Fibroblast of lung (primary cell): ENCODE data around the gene PSPC1. TPM values are rescaled to one million over a fixed set of nuclear protein-coding genes. Genes with fewer than 3 reads are reported as not detected.
"Not testable (repeated sequence)": the region's sequence is repeated elsewhere in the genome, so short reads cannot be mapped to it uniquely, and the experiment has no call there.

Source experiments
- DNase-seq, 2 donors: peaks; one replicate each; pipeline versions ENCODE4 v3.0.0 to v3.0.0-alpha.2; 2010; ENCODE audit warnings: low read depth in 2 of 2
- H2AFZ ChIP-seq: 2 replicates; pipeline ENCODE4 v1.5.1; 2012; ENCODE audit warnings: low read length, control low read depth, inconsistent platforms
- H3K27ac ChIP-seq: 2 replicates; pipeline ENCODE4 v1.5.1; 2011; ENCODE audit warnings: low read length, control low read depth; ENCODE audit not compliant: insufficient read depth
- H3K27me3 ChIP-seq: 2 replicates; pipeline ENCODE4 v1.5.1; 2011; ENCODE audit warnings: mild to moderate bottlenecking, low read length; ENCODE audit not compliant: control insufficient read depth, insufficient read depth
- H3K36me3 ChIP-seq: 2 replicates; pipeline ENCODE4 v1.5.1; 2011; ENCODE audit warnings: low read length; ENCODE audit not compliant: control insufficient read depth, insufficient read depth
- H3K4me1 ChIP-seq: 2 replicates; pipeline ENCODE4 v1.5.1; 2011; ENCODE audit warnings: low read length; ENCODE audit not compliant: control insufficient read depth, insufficient read depth; ENCODE audit errors: extremely low read depth
- H3K4me2 ChIP-seq: 2 replicates; pipeline ENCODE4 v1.5.1; 2011; ENCODE audit warnings: low read length, control low read depth; ENCODE audit not compliant: insufficient read depth; ENCODE audit errors: extremely low read depth
- H3K4me3 ChIP-seq, 4 experiments: fragments of 200-600 bp in 1 of 4; sonication (generic) in 1 of 4; replicated peaks in 1 of 4; 2 replicates each; pipeline ENCODE4 v1.5.1; 2011 to 2016; ENCODE audit warnings: low read length in 4 of 4, low read depth in 3 of 4, mild to moderate bottlenecking in 3 of 4, control low read depth in 2 of 4, inconsistent platforms in 1 of 4, mixed read lengths in 1 of 4; ENCODE audit not compliant: insufficient read depth in 1 of 4; ENCODE audit errors: control extremely low read depth in 1 of 4
- H3K79me2 ChIP-seq: 2 replicates; pipeline ENCODE4 v1.5.1; 2012; ENCODE audit warnings: mild to moderate bottlenecking, low read length, inconsistent platforms; ENCODE audit not compliant: control insufficient read depth, insufficient read depth
- H3K9ac ChIP-seq: 2 replicates; pipeline ENCODE4 v1.5.1; 2011; ENCODE audit warnings: mild to moderate bottlenecking, low read length, control low read depth; ENCODE audit not compliant: insufficient read depth
- H3K9me3 ChIP-seq: 2 replicates; pipeline ENCODE4 v1.5.1; 2012; ENCODE audit warnings: low read depth, low read length; ENCODE audit not compliant: control insufficient read depth, insufficient read depth
- H4K20me1 ChIP-seq: 2 replicates; pipeline ENCODE4 v1.5.1; 2011; ENCODE audit warnings: low read length; ENCODE audit not compliant: control insufficient read depth, insufficient read depth; ENCODE audit errors: extremely low read depth
- EZH2 ChIP-seq: IDR thresholded peaks from 2 replicates; pipeline ENCODE4 v1.5.1; 2012; ENCODE audit warnings: low read length, control low read depth, mild to moderate bottlenecking; ENCODE audit errors: missing control alignments
- polyA minus RNA-seq: library from RNA; depleted of rRNA, polyadenylated mRNA; stranded (reverse); fragments of >200 nt; gene quantifications from 2 replicates; pipeline ENCODE4 v1.2.3, GENCODE V29; 2011; ENCODE audit warnings: low replicate concordance
- polyA plus RNA-seq, 2 donors: library from polyadenylated mRNA; depleted of rRNA in 1 of 2; stranded (reverse) in 1 of 2; unstranded in 1 of 2; fragments of >200 nt; gene quantifications; 2 replicates each; pipeline ENCODE4 v1.2.1, GENCODE V29; 2011 to 2012; ENCODE audit warnings: missing spikeins in 1 of 2
- total RNA-seq: library from RNA; depleted of rRNA; stranded (reverse); fragments of >200 nt; gene quantifications from 2 replicates; pipeline ENCODE4 v1.2.1, GENCODE V29; 2014
- TF ChIP-seq, protein P1 (sequence below), 2 donors: IDR thresholded peaks in 1 of 2; conservative IDR thresholded peaks in 1 of 2; 1 replicate in 1 of 2; 2 replicates in 1 of 2; pipeline ENCODE4 v1.5.1; 2011 to 2012; ENCODE audit warnings: low read length in 2 of 2, control low read depth in 1 of 2, inconsistent platforms in 1 of 2, low read depth in 1 of 2, mild to moderate bottlenecking in 1 of 2

PSPC1 gene
- total RNA-seq (52.8 and 56.2 TPM in 2 replicates), polyA plus RNA-seq (47.2 and 52.8 TPM in 2 replicates), polyA minus RNA-seq (7.5 and 34.1 TPM in 2 replicates)
- polyA plus RNA-seq (2012) = 39.3 and 51.6 TPM in 2 replicates

DNA sequence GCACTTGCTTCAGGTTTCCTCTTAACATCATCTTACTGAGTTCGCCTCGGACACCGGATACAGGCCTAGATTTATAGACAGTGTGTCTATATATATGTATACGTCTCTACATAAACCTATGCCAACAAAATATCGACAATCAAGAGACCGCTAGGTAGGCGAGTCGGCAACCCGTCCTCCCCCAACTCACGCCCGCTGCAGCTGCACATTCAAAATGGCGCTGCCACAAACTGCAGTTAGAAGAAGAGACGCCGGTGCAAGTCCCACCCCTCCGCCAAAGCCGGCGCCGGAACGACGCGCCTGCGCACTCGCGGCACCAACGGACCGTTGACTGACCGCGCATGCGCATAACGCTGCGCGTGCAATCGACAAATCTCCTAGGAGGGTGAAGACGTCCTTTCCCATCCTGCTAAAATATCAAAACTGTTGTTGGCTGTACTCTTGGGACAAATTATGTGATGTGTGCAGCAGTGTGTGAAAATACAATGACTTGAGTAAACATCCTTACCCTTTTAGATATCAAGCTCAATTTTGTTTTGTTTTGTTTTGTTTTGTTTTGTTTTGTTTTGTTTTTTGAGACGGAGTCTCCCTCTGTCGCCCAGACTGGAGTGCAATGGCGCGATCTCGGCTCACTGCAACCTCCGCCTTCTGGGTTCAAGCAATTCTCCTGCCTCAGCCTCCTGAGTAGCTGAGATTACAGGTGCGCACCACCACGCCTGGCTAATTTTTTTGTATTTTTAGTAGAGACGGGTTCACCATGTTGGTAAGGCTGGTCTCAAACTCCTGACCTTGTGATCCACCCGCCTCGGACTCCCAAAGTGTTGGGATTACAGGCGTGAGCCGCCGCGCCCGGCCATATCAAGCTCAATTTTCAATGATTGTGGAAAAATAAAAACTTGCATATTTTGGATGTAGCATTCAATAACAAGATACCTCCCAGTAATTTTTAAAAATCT, at the start of gene PSPC1:
PSPC1 (minus strand) TSS at position 219 of the 956 bp plus-strand sequence; CDS start at position 31, 188 bp downstream.
- H3K36me3 ChIP-seq = not testable (repeated sequence)
- H3K79me2 ChIP-seq = peaks cover 21% of the 10 kb centered on the region

GRCh38 chr13:19822673-19823072, 39.9 kb upstream of the PSPC1 start:
- Histone ChIP-seq H3K27ac (no peak overlapping the region), H3K27me3 (no peaks in the 10 kb centered on the region), H3K36me3 (peaks cover 5% of the 10 kb centered on the region), H3K4me1 (no peaks in the 10 kb centered on the region), H2AFZ (no peak overlapping the region), H4K20me1 (no peaks in the 10 kb centered on the region), H3K4me2 (no peak overlapping the region), H3K79me2 (no peaks in the 10 kb centered on the region), H3K4me3 (no peak overlapping the region), H3K9me3 (no peaks in the 10 kb centered on the region), H3K9ac (no peak overlapping the region)
- DNase-seq = no peak
- no peak for TF ChIP-seq EZH2
- TF ChIP-seq, protein P1, sequence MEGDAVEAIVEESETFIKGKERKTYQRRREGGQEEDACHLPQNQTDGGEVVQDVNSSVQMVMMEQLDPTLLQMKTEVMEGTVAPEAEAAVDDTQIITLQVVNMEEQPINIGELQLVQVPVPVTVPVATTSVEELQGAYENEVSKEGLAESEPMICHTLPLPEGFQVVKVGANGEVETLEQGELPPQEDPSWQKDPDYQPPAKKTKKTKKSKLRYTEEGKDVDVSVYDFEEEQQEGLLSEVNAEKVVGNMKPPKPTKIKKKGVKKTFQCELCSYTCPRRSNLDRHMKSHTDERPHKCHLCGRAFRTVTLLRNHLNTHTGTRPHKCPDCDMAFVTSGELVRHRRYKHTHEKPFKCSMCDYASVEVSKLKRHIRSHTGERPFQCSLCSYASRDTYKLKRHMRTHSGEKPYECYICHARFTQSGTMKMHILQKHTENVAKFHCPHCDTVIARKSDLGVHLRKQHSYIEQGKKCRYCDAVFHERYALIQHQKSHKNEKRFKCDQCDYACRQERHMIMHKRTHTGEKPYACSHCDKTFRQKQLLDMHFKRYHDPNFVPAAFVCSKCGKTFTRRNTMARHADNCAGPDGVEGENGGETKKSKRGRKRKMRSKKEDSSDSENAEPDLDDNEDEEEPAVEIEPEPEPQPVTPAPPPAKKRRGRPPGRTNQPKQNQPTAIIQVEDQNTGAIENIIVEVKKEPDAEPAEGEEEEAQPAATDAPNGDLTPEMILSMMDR (conservative IDR thresholded peaks at IDR 0.05 in 1 of 2, IDR thresholded peaks at IDR 0.05 in 1 of 2; ENCODE audit: low read depth in 1 of 2, low read length in 2 of 2) = no peak

More for the DNA sequence above, at the start of gene PSPC1:
- Histone ChIP-seq H3K4me3 (peak within 1 kb of the TSS; percentile 71 to 97 (median 88)), H3K9ac (peak within 1 kb of the TSS; percentile 96), H3K4me2 (peak within 1 kb of the TSS; percentile 85), H2AFZ (peak within 1 kb of the TSS; percentile 85), H3K27ac (peak within 1 kb of the TSS; percentile 96)
- not testable (repeated sequence) for H3K27me3 ChIP-seq, H4K20me1 ChIP-seq, H3K4me1 ChIP-seq, H3K9me3 ChIP-seq
- DNase-seq = peak; percentile 89 to 94

DNA sequence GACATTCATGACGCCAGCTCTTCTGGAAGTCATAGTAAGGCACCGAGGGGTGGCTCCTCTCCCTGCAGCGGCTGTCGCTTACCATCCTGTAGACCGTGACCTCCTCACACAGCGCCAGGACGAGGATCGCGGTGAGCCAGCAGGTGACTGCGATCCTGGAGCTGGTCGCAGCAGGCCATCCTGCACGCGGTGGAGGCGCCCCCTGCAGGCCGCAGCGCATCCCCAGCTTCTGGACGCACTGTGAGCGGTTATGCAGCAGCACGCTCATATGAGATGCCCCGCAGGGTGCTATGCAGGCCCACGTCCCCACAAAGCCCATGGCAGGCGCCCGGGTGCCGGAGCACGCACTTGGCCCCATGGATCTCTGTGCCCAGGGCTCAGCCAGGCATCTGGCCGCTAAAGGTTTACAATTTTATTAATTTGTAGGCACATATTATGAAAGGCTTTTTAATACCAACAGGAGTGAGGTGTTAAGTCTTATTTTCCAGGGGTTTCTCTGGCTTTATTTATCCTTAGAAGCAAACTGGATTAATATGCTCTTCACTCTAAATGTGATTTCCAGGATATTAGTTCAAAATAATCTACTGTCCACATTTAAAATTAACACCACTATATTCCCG, 35.6 kb upstream of the PSPC1 start:
- no peak overlapping the region for H3K4me3 ChIP-seq
- H4K20me1 ChIP-seq = no peaks in the 10 kb centered on the region
- H3K9ac ChIP-seq = no peak overlapping the region
- no peak for DNase-seq
- H2AFZ ChIP-seq = no peak overlapping the region
- TF ChIP-seq, protein P1 (conservative IDR thresholded peaks at IDR 0.05 in 1 of 2, IDR thresholded peaks at IDR 0.05 in 1 of 2; ENCODE audit: low read depth in 1 of 2, low read length in 2 of 2) = peak in 1 of 2 donors; percentile 43
- TF ChIP-seq EZH2 = no peak
- H3K4me1 ChIP-seq = no peaks in the 10 kb centered on the region
- H3K27me3 ChIP-seq = no peaks in the 10 kb centered on the region
- H3K9me3 ChIP-seq = no peaks in the 10 kb centered on the region
- no peaks in the 10 kb centered on the region for H3K79me2 ChIP-seq
- no peak overlapping the region for H3K27ac ChIP-seq
- H3K36me3 ChIP-seq = peaks cover 5% of the 10 kb centered on the region
- no peak overlapping the region for H3K4me2 ChIP-seq
